H1 (cell line): ENCODE data around the gene SOST. TPM values are rescaled to one million over a fixed set of nuclear protein-coding genes. Genes with fewer than 3 reads are reported as not detected.

Experiments
- CTCF ChIA-PET: fragments of 300-600 bp; sonication (Branson Sonifier 250); formaldehyde crosslinking; loops from one replicate; lab custom pipeline; 2021; ENCODE audit not compliant: partially characterized antibody; lab: Charles Lee
- POLR2A ChIA-PET: fragments of 300-600 bp; sonication (Branson Sonifier 250); formaldehyde crosslinking; loops from one replicate; lab custom pipeline; 2021; ENCODE audit warnings: inconsistent platforms; ENCODE audit not compliant: partially characterized antibody; lab: Charles Lee
- DNase-seq, 2 experiments: peaks; one replicate each; pipeline versions ENCODE4 v3.0.0 to v3.0.0-alpha.2; 2010 to 2022; ENCODE audit warnings: low spot score in 2 of 2, low read depth in 1 of 2, mixed read lengths in 1 of 2
- FAIRE-seq: peaks from 2 replicates; lab custom pipeline; 2011; peaks lifted over from hg19 to GRCh38; lab: Jason Lieb, UNC
- H2AFZ ChIP-seq: 2 replicates; pipeline ENCODE4 v1.8.1; 2012; ENCODE audit warnings: low read length, inconsistent platforms
- H2AK5ac ChIP-seq: 2 replicates; pipeline ENCODE4 v1.6.1; 2013; ENCODE audit warnings: low read depth, low read length
- H2BK120ac ChIP-seq: replicated peaks from 2 replicates; pipeline ENCODE3; 2013; ENCODE audit warnings: low read depth, low read length, inconsistent platforms
- H2BK12ac ChIP-seq: 2 replicates; pipeline ENCODE4 v1.6.1; 2013; ENCODE audit warnings: low read depth, low read length
- H2BK15ac ChIP-seq: 2 replicates; pipeline ENCODE4 v1.6.1; 2013; ENCODE audit warnings: low read length
- H2BK20ac ChIP-seq: 2 replicates; pipeline ENCODE4 v1.6.1; 2013; ENCODE audit warnings: low read length
- H2BK5ac ChIP-seq: 2 replicates; pipeline ENCODE4 v1.6.1; 2013; ENCODE audit warnings: low read depth, low read length
- H3K14ac ChIP-seq: 2 replicates; pipeline ENCODE4 v1.6.1; 2013; ENCODE audit warnings: inconsistent platforms; ENCODE audit not compliant: insufficient read length
- H3K18ac ChIP-seq: 2 replicates; pipeline ENCODE4 v1.6.1; 2013; ENCODE audit warnings: low read length; ENCODE audit errors: extremely low read depth
- H3K23ac ChIP-seq: 2 replicates; pipeline ENCODE4 v1.6.1; 2013; ENCODE audit warnings: inconsistent platforms; ENCODE audit not compliant: insufficient read length
- H3K23me2 ChIP-seq: 2 replicates; pipeline ENCODE4 v1.6.1; 2013; ENCODE audit warnings: low read depth, low read length
- H3K27ac ChIP-seq: 2 replicates; pipeline ENCODE4 v1.6.1; 2011; ENCODE audit warnings: low read depth, low read length, inconsistent platforms
- H3K27me3 ChIP-seq, 4 experiments: replicated peaks in 1 of 4; 1 replicate in 1 of 4; 2 replicates in 3 of 4; pipeline versions ENCODE4 v1.6.1 to v1.8.1; 2011 to 2013; ENCODE audit warnings: low read length in 3 of 4, mild to moderate bottlenecking in 3 of 4, inconsistent platforms in 2 of 4, mixed read lengths in 2 of 4, moderate library complexity in 1 of 4; ENCODE audit not compliant: control insufficient read depth in 3 of 4, insufficient read depth in 3 of 4; ENCODE audit errors: extremely low read depth in 1 of 4
- H3K36me3 ChIP-seq, 4 experiments: 2 replicates each; pipeline versions ENCODE4 v1.6.1 to v1.8.1; 2011 to 2013; ENCODE audit warnings: mild to moderate bottlenecking in 4 of 4, low read length in 3 of 4, moderate library complexity in 2 of 4, control low read depth in 1 of 4, inconsistent platforms in 1 of 4; ENCODE audit not compliant: insufficient read depth in 4 of 4, control insufficient read depth in 2 of 4
- H3K4ac ChIP-seq: replicated peaks from 2 replicates; pipeline ENCODE3; 2013; ENCODE audit warnings: low read length, low read depth, mixed read lengths, inconsistent platforms; ENCODE audit not compliant: insufficient read length
- H3K4me1 ChIP-seq, 4 experiments: replicated peaks in 1 of 4; 1 replicate in 1 of 4; 2 replicates in 3 of 4; pipeline versions ENCODE4 v1.6.1 to v1.8.1; 2011 to 2013; ENCODE audit warnings: low read length in 3 of 4, inconsistent platforms in 2 of 4, mixed read lengths in 1 of 4; ENCODE audit not compliant: insufficient read depth in 4 of 4, control insufficient read depth in 3 of 4
- H3K4me2 ChIP-seq, 2 experiments: 2 replicates each; pipeline versions ENCODE4 v1.6.1 to v1.8.1; 2011 to 2013; ENCODE audit warnings: low read depth in 2 of 2, low read length in 2 of 2, control low read depth in 1 of 2, inconsistent platforms in 1 of 2, mild to moderate bottlenecking in 1 of 2; ENCODE audit not compliant: insufficient read depth in 1 of 2
- H3K4me3 ChIP-seq, 4 experiments: fragments of 200-600, 300-600 bp in 1 of 4; sonication (generic), shearing (Covaris generic), sonication (Bioruptor Twin) in 1 of 4; 2 replicates each; pipeline versions ENCODE4 v1.5.1 to v1.8.1; 2011 to 2016; ENCODE audit warnings: low read length in 4 of 4, low read depth in 3 of 4, control low read depth in 2 of 4, inconsistent platforms in 2 of 4, mild to moderate bottlenecking in 2 of 4, mixed read lengths in 1 of 4, moderate library complexity in 1 of 4; ENCODE audit not compliant: insufficient read depth in 2 of 4; ENCODE audit errors: extremely low read depth in 1 of 4
- H3K56ac ChIP-seq: replicated peaks from 2 replicates; pipeline ENCODE3; 2013; ENCODE audit warnings: low read depth, mild to moderate bottlenecking, mixed read lengths, low read length, inconsistent platforms; ENCODE audit not compliant: insufficient read length
- H3K79me1 ChIP-seq: 2 replicates; pipeline ENCODE4 v1.6.1; 2013; ENCODE audit warnings: low read depth, low read length, control low read depth
- H3K79me2 ChIP-seq, 2 experiments: 2 replicates each; pipeline versions ENCODE4 v1.6.1 to v1.8.1; 2012 to 2013; ENCODE audit warnings: low read length in 2 of 2, mild to moderate bottlenecking in 2 of 2, inconsistent platforms in 1 of 2; ENCODE audit not compliant: insufficient read depth in 2 of 2, control insufficient read depth in 1 of 2
- H3K9ac ChIP-seq, 4 experiments: replicated peaks in 1 of 4; 1 replicate in 1 of 4; 2 replicates in 3 of 4; pipeline versions ENCODE4 v1.6.1 to v1.8.1; 2011 to 2013; ENCODE audit warnings: low read depth in 3 of 4, low read length in 3 of 4, control low read depth in 2 of 4, mild to moderate bottlenecking in 2 of 4, moderate library complexity in 2 of 4, inconsistent platforms in 1 of 4; ENCODE audit errors: extremely low read depth in 1 of 4
- H3K9me3 ChIP-seq, 2 experiments: 2 replicates each; pipeline versions ENCODE4 v1.6.1 to v1.8.1; 2012 to 2013; ENCODE audit warnings: mild to moderate bottlenecking in 2 of 2, moderate library complexity in 2 of 2, control low read depth in 1 of 2, inconsistent platforms in 1 of 2, low read depth in 1 of 2, low read length in 1 of 2, mixed read lengths in 1 of 2; ENCODE audit not compliant: insufficient read depth in 2 of 2
- H4K20me1 ChIP-seq, 2 experiments: replicated peaks in 1 of 2; 2 replicates each; pipeline versions ENCODE3 to v1.8.1; 2011 to 2013; ENCODE audit warnings: inconsistent platforms in 2 of 2, low read length in 2 of 2, mild to moderate bottlenecking in 1 of 2; ENCODE audit not compliant: insufficient read depth in 2 of 2, control insufficient read depth in 1 of 2
- H4K5ac ChIP-seq: 2 replicates; pipeline ENCODE4 v1.6.1; 2013; ENCODE audit warnings: low read length, low read depth, mixed read lengths, inconsistent platforms; ENCODE audit not compliant: insufficient read length
- H4K8ac ChIP-seq: 2 replicates; pipeline ENCODE4 v1.8.0; 2013; ENCODE audit warnings: mild to moderate bottlenecking, moderate library complexity, low read length, inconsistent platforms; ENCODE audit not compliant: insufficient read depth; ENCODE audit errors: extremely low read depth
- H4K91ac ChIP-seq: replicated peaks from 2 replicates; pipeline ENCODE3; 2013; ENCODE audit warnings: low read length, mixed read lengths, inconsistent platforms; ENCODE audit not compliant: insufficient read length
- KDM5A ChIP-seq: fragments of 200-600 bp; IDR thresholded peaks from 2 replicates; pipeline ENCODE4 v1.7.1; 2012; ENCODE audit warnings: mild to moderate bottlenecking, low read length, inconsistent platforms, mixed read lengths
- RBBP5 ChIP-seq: IDR thresholded peaks from 2 replicates; pipeline ENCODE4 v1.7.1; 2012; ENCODE audit warnings: low read depth, mild to moderate bottlenecking, inconsistent platforms, low read length, moderate library complexity, borderline replicate concordance
- RFX5 ChIP-seq: IDR thresholded peaks from 2 replicates; pipeline ENCODE4 v1.6.1; 2011; ENCODE audit warnings: low read depth, low read length, improper control_type of control experiment, borderline replicate concordance
- YY1 ChIP-seq: IDR thresholded peaks from 2 replicates; pipeline ENCODE4 v1.6.1; 2011; ENCODE audit warnings: low read depth, mild to moderate bottlenecking, low read length
- WGBS, 2 experiments: shearing (Covaris generic) in 1 of 2; methylation state at CpG; one replicate each; pipeline versions ENCODE4 v1.1.6 to v1.1.7; 2013 to 2015; ENCODE audit warnings: low lambda C conversion rate in 2 of 2, mixed read lengths in 2 of 2, inconsistent platforms in 1 of 2, low coverage in 1 of 2, missing lambda C conversion rate in 1 of 2; ENCODE audit not compliant: insufficient replicate concordance in 2 of 2, insufficient coverage in 1 of 2, insufficient read length in 1 of 2; ENCODE audit errors: extremely low coverage in 1 of 2, missing lambda C conversion rate in 1 of 2; 5-methylcytosine and 5-hydroxymethylcytosine counted together
- polyA plus RNA-seq, 7 experiments: library from polyadenylated mRNA; depleted of rRNA in 3 of 7; stranded (reverse) in 5 of 7; unstranded in 2 of 7; fragments of >200 nt in 5 of 7; fragments of 200-250 nt in 2 of 7; gene quantifications; 1 replicate in 5 of 7; 2 replicates in 1 of 7; 4 replicates in 1 of 7; pipeline versions ENCODE4 v1.2.1 to v1.2.3, GENCODE V29; 2011 to 2013; ENCODE audit warnings: missing spikeins in 2 of 7, mixed read lengths in 2 of 7
- total RNA-seq: library from RNA; stranded (reverse); fragmentation: NEBNext Ultra II Directional; extraction: Animal tissue kit (Norgen Biotek cat#: 25700); gene quantifications from 2 replicates; pipeline ENCODE4 v1.2.1, GENCODE V29; 2021

The SOST gene
- total and polyA plus RNA-seq, 2 of the 8 experiments (the other 6 are each of a cell fraction or from before 2014, with no cell fraction given) = 0.08 TPM; not detected in 1

DNA sequence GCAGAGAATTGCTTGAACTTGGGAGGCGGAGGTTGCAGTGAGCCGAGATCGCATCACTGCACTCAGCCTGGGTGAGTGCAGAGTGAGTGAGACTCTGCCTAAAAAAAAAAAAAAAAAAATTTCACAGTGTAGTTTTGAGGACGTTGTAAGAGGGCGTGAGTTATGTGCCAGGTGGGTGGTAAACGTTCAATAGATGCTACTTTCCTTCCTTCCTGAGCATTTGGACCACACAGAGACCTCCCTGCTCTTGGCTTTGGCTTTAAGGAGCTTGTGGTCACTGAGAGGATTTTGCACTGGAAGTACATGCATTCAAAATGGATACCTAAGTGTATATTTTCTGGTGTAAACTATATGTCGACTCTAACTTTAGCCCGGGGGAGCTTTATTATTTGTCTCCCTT, 30.5 kb downstream of the SOST start:
- Histone ChIP-seq H2AK5ac (no peak overlapping the region), H2BK15ac (no peak overlapping the region), H3K79me2 (no peaks in the 10 kb centered on the region), H3K4me3 (no peak overlapping the region), H4K20me1 (no peaks in the 10 kb centered on the region), H2BK12ac (no peak overlapping the region), H3K9ac (no peak overlapping the region), H3K14ac (no peak overlapping the region), H2BK120ac (no peak overlapping the region), H2AFZ (no peak overlapping the region), H4K91ac (no peak overlapping the region), H3K23me2 (no peaks in the 10 kb centered on the region), H3K23ac (no peak overlapping the region), H3K9me3 (peaks cover 3 to 10% of the 10 kb centered on the region in 2 experiments; a peak in 2 of 4 replicates), H3K36me3 (no peaks in the 10 kb centered on the region), H2BK5ac (no peak overlapping the region), H4K8ac (no peak overlapping the region), H3K18ac (no peak overlapping the region), H3K4ac (no peak overlapping the region), H3K4me2 (no peak overlapping the region), H3K56ac (no peak overlapping the region), H3K27ac (no peak overlapping the region), H3K27me3 (no peaks in the 10 kb centered on the region; a peak in 1 of 7 replicates), H2BK20ac (no peak overlapping the region), H3K79me1 (no peaks in the 10 kb centered on the region; the same call in 1 of the 2 replicates), H3K4me1 (peaks cover 0 to 2% (median 0%) of the 10 kb centered on the region in 4 experiments; a peak in 1 of 7 replicates), H4K5ac (no peak overlapping the region)
- ChIA-PET CTCF (interaction anchor here (0.6 to 3.7 kb wide), 5 partner anchors 8 to 1056 kb away, joined by 3 to 17 read pairs (median 4); no protein-coding TSS in a partner anchor), POLR2A (interaction anchor here (0.6 kb wide), 2 partner anchors 15 to 316 kb away, joined by 3 to 4 read pairs; no protein-coding TSS in a partner anchor)
- no peak for DNase-seq
- TF ChIP-seq RFX5 (no peak), KDM5A (no peak), RBBP5 (no peak), YY1 (no peak)
- no peak for FAIRE-seq
- 92% methylated on average over 8 of the region's 8 CpGs; no CpG with 5 or more reads in 1 of the 2 experiments for WGBS, 2 experiments
